H1 (cell line): Measurements from ENCODE around the gene STT3B. TPM values are rescaled to one million over a fixed set of nuclear protein-coding genes. Genes with fewer than 3 reads are reported as not detected.

ENCODE experiments used
- CTCF ChIA-PET: fragments of 300-600 bp; sonication (Branson Sonifier 250); formaldehyde crosslinking; loops from one replicate; lab custom pipeline; 2021; ENCODE audit not compliant: partially characterized antibody; lab: Charles Lee
- POLR2A ChIA-PET: fragments of 300-600 bp; sonication (Branson Sonifier 250); formaldehyde crosslinking; loops from one replicate; lab custom pipeline; 2021; ENCODE audit warnings: inconsistent platforms; ENCODE audit not compliant: partially characterized antibody; lab: Charles Lee
- DNase-seq, 2 experiments: peaks; one replicate each; pipeline versions ENCODE4 v3.0.0 to v3.0.0-alpha.2; 2010 to 2022; ENCODE audit warnings: low spot score in 2 of 2, low read depth in 1 of 2, mixed read lengths in 1 of 2
- FAIRE-seq: peaks from 2 replicates; lab custom pipeline; 2011; peaks lifted over from hg19 to GRCh38; lab: Jason Lieb, UNC
- H2AFZ ChIP-seq: 2 replicates; pipeline ENCODE4 v1.8.1; 2012; ENCODE audit warnings: low read length, inconsistent platforms
- H2AK5ac ChIP-seq: 2 replicates; pipeline ENCODE4 v1.6.1; 2013; ENCODE audit warnings: low read depth, low read length
- H2BK120ac ChIP-seq: replicated peaks from 2 replicates; pipeline ENCODE3; 2013; ENCODE audit warnings: low read depth, low read length, inconsistent platforms
- H2BK12ac ChIP-seq: 2 replicates; pipeline ENCODE4 v1.6.1; 2013; ENCODE audit warnings: low read depth, low read length
- H2BK15ac ChIP-seq: 2 replicates; pipeline ENCODE4 v1.6.1; 2013; ENCODE audit warnings: low read length
- H2BK20ac ChIP-seq: 2 replicates; pipeline ENCODE4 v1.6.1; 2013; ENCODE audit warnings: low read length
- H2BK5ac ChIP-seq: 2 replicates; pipeline ENCODE4 v1.6.1; 2013; ENCODE audit warnings: low read depth, low read length
- H3K14ac ChIP-seq: 2 replicates; pipeline ENCODE4 v1.6.1; 2013; ENCODE audit warnings: inconsistent platforms; ENCODE audit not compliant: insufficient read length
- H3K18ac ChIP-seq: 2 replicates; pipeline ENCODE4 v1.6.1; 2013; ENCODE audit warnings: low read length; ENCODE audit errors: extremely low read depth
- H3K23ac ChIP-seq: 2 replicates; pipeline ENCODE4 v1.6.1; 2013; ENCODE audit warnings: inconsistent platforms; ENCODE audit not compliant: insufficient read length
- H3K23me2 ChIP-seq: 2 replicates; pipeline ENCODE4 v1.6.1; 2013; ENCODE audit warnings: low read depth, low read length
- H3K27ac ChIP-seq: 2 replicates; pipeline ENCODE4 v1.6.1; 2011; ENCODE audit warnings: low read depth, low read length, inconsistent platforms
- H3K27me3 ChIP-seq, 4 experiments: replicated peaks in 1 of 4; 1 replicate in 1 of 4; 2 replicates in 3 of 4; pipeline versions ENCODE4 v1.6.1 to v1.8.1; 2011 to 2013; ENCODE audit warnings: low read length in 3 of 4, mild to moderate bottlenecking in 3 of 4, inconsistent platforms in 2 of 4, mixed read lengths in 2 of 4, moderate library complexity in 1 of 4; ENCODE audit not compliant: control insufficient read depth in 3 of 4, insufficient read depth in 3 of 4; ENCODE audit errors: extremely low read depth in 1 of 4
- H3K36me3 ChIP-seq, 4 experiments: 2 replicates each; pipeline versions ENCODE4 v1.6.1 to v1.8.1; 2011 to 2013; ENCODE audit warnings: mild to moderate bottlenecking in 4 of 4, low read length in 3 of 4, moderate library complexity in 2 of 4, control low read depth in 1 of 4, inconsistent platforms in 1 of 4; ENCODE audit not compliant: insufficient read depth in 4 of 4, control insufficient read depth in 2 of 4
- H3K4ac ChIP-seq: replicated peaks from 2 replicates; pipeline ENCODE3; 2013; ENCODE audit warnings: low read length, low read depth, mixed read lengths, inconsistent platforms; ENCODE audit not compliant: insufficient read length
- H3K4me1 ChIP-seq, 4 experiments: replicated peaks in 1 of 4; 1 replicate in 1 of 4; 2 replicates in 3 of 4; pipeline versions ENCODE4 v1.6.1 to v1.8.1; 2011 to 2013; ENCODE audit warnings: low read length in 3 of 4, inconsistent platforms in 2 of 4, mixed read lengths in 1 of 4; ENCODE audit not compliant: insufficient read depth in 4 of 4, control insufficient read depth in 3 of 4
- H3K4me2 ChIP-seq, 2 experiments: 2 replicates each; pipeline versions ENCODE4 v1.6.1 to v1.8.1; 2011 to 2013; ENCODE audit warnings: low read depth in 2 of 2, low read length in 2 of 2, control low read depth in 1 of 2, inconsistent platforms in 1 of 2, mild to moderate bottlenecking in 1 of 2; ENCODE audit not compliant: insufficient read depth in 1 of 2
- H3K4me3 ChIP-seq, 4 experiments: fragments of 200-600, 300-600 bp in 1 of 4; sonication (generic), shearing (Covaris generic), sonication (Bioruptor Twin) in 1 of 4; 2 replicates each; pipeline versions ENCODE4 v1.5.1 to v1.8.1; 2011 to 2016; ENCODE audit warnings: low read length in 4 of 4, low read depth in 3 of 4, control low read depth in 2 of 4, inconsistent platforms in 2 of 4, mild to moderate bottlenecking in 2 of 4, mixed read lengths in 1 of 4, moderate library complexity in 1 of 4; ENCODE audit not compliant: insufficient read depth in 2 of 4; ENCODE audit errors: extremely low read depth in 1 of 4
- H3K56ac ChIP-seq: replicated peaks from 2 replicates; pipeline ENCODE3; 2013; ENCODE audit warnings: low read depth, mild to moderate bottlenecking, mixed read lengths, low read length, inconsistent platforms; ENCODE audit not compliant: insufficient read length
- H3K79me1 ChIP-seq: 2 replicates; pipeline ENCODE4 v1.6.1; 2013; ENCODE audit warnings: low read depth, low read length, control low read depth
- H3K79me2 ChIP-seq, 2 experiments: 2 replicates each; pipeline versions ENCODE4 v1.6.1 to v1.8.1; 2012 to 2013; ENCODE audit warnings: low read length in 2 of 2, mild to moderate bottlenecking in 2 of 2, inconsistent platforms in 1 of 2; ENCODE audit not compliant: insufficient read depth in 2 of 2, control insufficient read depth in 1 of 2
- H3K9ac ChIP-seq, 4 experiments: replicated peaks in 1 of 4; 1 replicate in 1 of 4; 2 replicates in 3 of 4; pipeline versions ENCODE4 v1.6.1 to v1.8.1; 2011 to 2013; ENCODE audit warnings: low read depth in 3 of 4, low read length in 3 of 4, control low read depth in 2 of 4, mild to moderate bottlenecking in 2 of 4, moderate library complexity in 2 of 4, inconsistent platforms in 1 of 4; ENCODE audit errors: extremely low read depth in 1 of 4
- H3K9me3 ChIP-seq, 2 experiments: 2 replicates each; pipeline versions ENCODE4 v1.6.1 to v1.8.1; 2012 to 2013; ENCODE audit warnings: mild to moderate bottlenecking in 2 of 2, moderate library complexity in 2 of 2, control low read depth in 1 of 2, inconsistent platforms in 1 of 2, low read depth in 1 of 2, low read length in 1 of 2, mixed read lengths in 1 of 2; ENCODE audit not compliant: insufficient read depth in 2 of 2
- H4K20me1 ChIP-seq, 2 experiments: replicated peaks in 1 of 2; 2 replicates each; pipeline versions ENCODE3 to v1.8.1; 2011 to 2013; ENCODE audit warnings: inconsistent platforms in 2 of 2, low read length in 2 of 2, mild to moderate bottlenecking in 1 of 2; ENCODE audit not compliant: insufficient read depth in 2 of 2, control insufficient read depth in 1 of 2
- H4K5ac ChIP-seq: 2 replicates; pipeline ENCODE4 v1.6.1; 2013; ENCODE audit warnings: low read length, low read depth, mixed read lengths, inconsistent platforms; ENCODE audit not compliant: insufficient read length
- H4K8ac ChIP-seq: 2 replicates; pipeline ENCODE4 v1.8.0; 2013; ENCODE audit warnings: mild to moderate bottlenecking, moderate library complexity, low read length, inconsistent platforms; ENCODE audit not compliant: insufficient read depth; ENCODE audit errors: extremely low read depth
- H4K91ac ChIP-seq: replicated peaks from 2 replicates; pipeline ENCODE3; 2013; ENCODE audit warnings: low read length, mixed read lengths, inconsistent platforms; ENCODE audit not compliant: insufficient read length
- BRCA1 ChIP-seq: IDR thresholded peaks from 2 replicates; pipeline ENCODE4 v1.6.1; 2012; ENCODE audit warnings: low read depth, low read length, improper control_type of control experiment
- CEBPB ChIP-seq: IDR thresholded peaks from 2 replicates; pipeline ENCODE4 v1.6.1; 2012; ENCODE audit warnings: low read depth, low read length
- CHD2 ChIP-seq: IDR thresholded peaks from 2 replicates; pipeline ENCODE4 v1.6.1; 2012; ENCODE audit warnings: low read length, improper control_type of control experiment
- CREB1 ChIP-seq: IDR thresholded peaks from 2 replicates; pipeline ENCODE4 v1.6.1; 2012; ENCODE audit warnings: inconsistent platforms
- CTCF ChIP-seq, 3 experiments: IDR thresholded peaks; 1 replicate in 2 of 3; 2 replicates in 1 of 3; pipeline versions ENCODE4 v1.5.1 to v1.6.1; 2011; ENCODE audit warnings: low read length in 3 of 3, mild to moderate bottlenecking in 3 of 3, inconsistent platforms in 2 of 3, low read depth in 1 of 3, moderate library complexity in 1 of 3; ENCODE audit not compliant: insufficient read depth in 1 of 3; ENCODE audit errors: control extremely low read depth in 1 of 3
- E2F6 ChIP-seq: IDR thresholded peaks from 2 replicates; pipeline ENCODE4 v1.6.1; 2012; ENCODE audit warnings: inconsistent platforms
- JUND ChIP-seq: IDR thresholded peaks from 2 replicates; pipeline ENCODE4 v1.6.1; 2011; ENCODE audit warnings: mild to moderate bottlenecking, improper control_type of control experiment, low read length
- MAFK ChIP-seq: IDR thresholded peaks from 2 replicates; pipeline ENCODE4 v1.6.1; 2012; ENCODE audit warnings: low read depth, mild to moderate bottlenecking, improper control_type of control experiment, low read length
- POLR2A ChIP-seq, 2 experiments: IDR thresholded peaks; 1 replicate in 1 of 2; 2 replicates in 1 of 2; pipeline ENCODE4 v1.6.1; 2011; ENCODE audit warnings: low read depth in 2 of 2, low read length in 2 of 2, mild to moderate bottlenecking in 2 of 2; ENCODE audit errors: control extremely low read depth in 1 of 2
- RNF2 ChIP-seq: fragments of 200-900, 300-1000 bp; sonication (generic); IDR thresholded peaks from 2 replicates; pipeline ENCODE4 v1.7.1; 2016; ENCODE audit warnings: borderline replicate concordance, low read depth, mild to moderate bottlenecking, antibody characterized with exemption, low read length; ENCODE audit not compliant: poor library complexity, severe bottlenecking; ENCODE audit errors: missing control alignments
- SIN3A ChIP-seq, 2 experiments: IDR thresholded peaks in 1 of 2; conservative IDR thresholded peaks in 1 of 2; 2 replicates each; pipeline ENCODE4 v1.6.1; 2011 to 2012; ENCODE audit warnings: low read length in 2 of 2, improper control_type of control experiment in 1 of 2, low read depth in 1 of 2, mild to moderate bottlenecking in 1 of 2
- SIRT6 ChIP-seq: IDR thresholded peaks from one replicate; pipeline ENCODE4 v1.7.1; 2012; ENCODE audit warnings: low read length, inconsistent platforms
- TAF7 ChIP-seq: optimal IDR thresholded peaks from 2 replicates; pipeline ENCODE3; 2011; ENCODE audit warnings: low read depth, mild to moderate bottlenecking, inconsistent platforms, low read length, moderate library complexity, borderline replicate concordance
- polyA plus RNA-seq, 7 experiments: library from polyadenylated mRNA; depleted of rRNA in 3 of 7; stranded (reverse) in 5 of 7; unstranded in 2 of 7; fragments of >200 nt in 5 of 7; fragments of 200-250 nt in 2 of 7; gene quantifications; 1 replicate in 5 of 7; 2 replicates in 1 of 7; 4 replicates in 1 of 7; pipeline versions ENCODE4 v1.2.1 to v1.2.3, GENCODE V29; 2011 to 2013; ENCODE audit warnings: missing spikeins in 2 of 7, mixed read lengths in 2 of 7
- total RNA-seq: library from RNA; stranded (reverse); fragmentation: NEBNext Ultra II Directional; extraction: Animal tissue kit (Norgen Biotek cat#: 25700); gene quantifications from 2 replicates; pipeline ENCODE4 v1.2.1, GENCODE V29; 2021

Gene STT3B
- total and polyA plus RNA-seq, 2 of the 8 experiments (the other 6 are each of a cell fraction or from before 2014, with no cell fraction given) = 43.5 to 134 TPM

GRCh38 chr3:31654998-31655397, 122.3 kb downstream of the STT3B start:
- H3K27ac ChIP-seq = no peak overlapping the region
- no peak overlapping the region for H2BK12ac ChIP-seq
- no peak overlapping the region for H3K14ac ChIP-seq
- H3K27me3 ChIP-seq = no peaks in the 10 kb centered on the region
- no peaks in the 10 kb centered on the region for H3K79me1 ChIP-seq
- H3K23me2 ChIP-seq = no peaks in the 10 kb centered on the region
- peaks cover 16 to 29% of the 10 kb centered on the region in 2 experiments; a peak in 3 of 4 replicates for H3K9me3 ChIP-seq
- H2BK5ac ChIP-seq = no peak overlapping the region
- no peak overlapping the region for H2AFZ ChIP-seq
- no peak overlapping the region for H4K91ac ChIP-seq
- no peaks in the 10 kb centered on the region for H3K79me2 ChIP-seq
- no peak overlapping the region for H2BK20ac ChIP-seq
- CTCF ChIA-PET = no interaction called here
- H3K56ac ChIP-seq = no peak overlapping the region
- no peak overlapping the region for H2BK120ac ChIP-seq
- POLR2A ChIA-PET = no interaction called here
- no peak overlapping the region for H4K5ac ChIP-seq
- DNase-seq (no peak), FAIRE-seq (no peak)
- H3K4me1 ChIP-seq = no peaks in the 10 kb centered on the region
- no peak overlapping the region for H3K23ac ChIP-seq
- no peak overlapping the region for H3K18ac ChIP-seq
- no peak overlapping the region for H3K4ac ChIP-seq
- peaks cover 0 to 13% (median 1%) of the 10 kb centered on the region in 4 experiments; a peak in 2 of 8 replicates for H3K36me3 ChIP-seq
- no peak overlapping the region for H2BK15ac ChIP-seq
- H4K8ac ChIP-seq = no peak overlapping the region
- H3K4me2 ChIP-seq = no peak overlapping the region
- H3K4me3 ChIP-seq = no peak overlapping the region
- H4K20me1 ChIP-seq = no peaks in the 10 kb centered on the region
- H2AK5ac ChIP-seq = no peak overlapping the region
- H3K9ac ChIP-seq = no peak overlapping the region
- TF ChIP-seq MAFK (no peak), SIRT6 (no peak), CTCF (IDR thresholded peaks at IDR 0.05; ENCODE audit: control extremely low read depth in 1 of 3, insufficient read depth in 1 of 3, low read depth in 1 of 3, low read length in 3 of 3) (no peak), POLR2A (IDR thresholded peaks at IDR 0.05; ENCODE audit: control extremely low read depth in 1 of 2, low read depth in 2 of 2, low read length in 2 of 2) (no peak), JUND (no peak), SIN3A (conservative IDR thresholded peaks at IDR 0.05 in 1 of 2, IDR thresholded peaks at IDR 0.05 in 1 of 2; ENCODE audit: low read depth in 1 of 2, low read length in 2 of 2) (no peak), RNF2 (no peak), BRCA1 (no peak), E2F6 (no peak), TAF7 (no peak), CEBPB (no peak), CREB1 (no peak), CHD2 (no peak)
